H1 (cell line): ENCODE results near the gene FAM9B.

Experiments used
- POLR2A ChIP-seq, 2 experiments: IDR thresholded peaks; 1 replicate in 1 of 2; 2 replicates in 1 of 2; pipeline ENCODE4 v1.6.1; 2011; ENCODE audit warnings: low read depth in 2 of 2, low read length in 2 of 2, mild to moderate bottlenecking in 2 of 2; ENCODE audit errors: control extremely low read depth in 1 of 2
- TF ChIP-seq, protein P1 (sequence below), 3 experiments: IDR thresholded peaks; 1 replicate in 2 of 3; 2 replicates in 1 of 3; pipeline versions ENCODE4 v1.5.1 to v1.6.1; 2011; ENCODE audit warnings: low read length in 3 of 3, mild to moderate bottlenecking in 3 of 3, inconsistent platforms in 2 of 3, low read depth in 1 of 3, moderate library complexity in 1 of 3; ENCODE audit not compliant: insufficient read depth in 1 of 3; ENCODE audit errors: control extremely low read depth in 1 of 3

DNA sequence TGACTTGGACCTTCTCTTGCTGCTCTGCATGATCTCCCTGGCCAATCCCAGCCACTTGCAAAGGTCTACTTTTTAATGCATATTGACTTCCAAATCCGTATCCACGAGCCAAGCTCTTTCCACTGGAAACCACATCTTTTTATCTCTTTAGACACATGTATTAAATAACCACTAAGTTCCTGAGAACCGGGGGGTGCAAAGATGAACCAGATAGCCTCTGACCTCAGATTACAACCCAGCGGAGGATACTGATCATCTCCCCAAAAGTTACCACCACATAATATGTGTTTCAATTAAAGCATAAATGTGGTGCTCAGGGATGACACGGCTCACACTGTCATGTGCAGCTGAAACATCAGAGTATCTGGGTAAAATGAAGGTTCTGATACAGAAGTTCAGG is 40.4 kb upstream of the FAM9B start:
- TF ChIP-seq, protein P1, sequence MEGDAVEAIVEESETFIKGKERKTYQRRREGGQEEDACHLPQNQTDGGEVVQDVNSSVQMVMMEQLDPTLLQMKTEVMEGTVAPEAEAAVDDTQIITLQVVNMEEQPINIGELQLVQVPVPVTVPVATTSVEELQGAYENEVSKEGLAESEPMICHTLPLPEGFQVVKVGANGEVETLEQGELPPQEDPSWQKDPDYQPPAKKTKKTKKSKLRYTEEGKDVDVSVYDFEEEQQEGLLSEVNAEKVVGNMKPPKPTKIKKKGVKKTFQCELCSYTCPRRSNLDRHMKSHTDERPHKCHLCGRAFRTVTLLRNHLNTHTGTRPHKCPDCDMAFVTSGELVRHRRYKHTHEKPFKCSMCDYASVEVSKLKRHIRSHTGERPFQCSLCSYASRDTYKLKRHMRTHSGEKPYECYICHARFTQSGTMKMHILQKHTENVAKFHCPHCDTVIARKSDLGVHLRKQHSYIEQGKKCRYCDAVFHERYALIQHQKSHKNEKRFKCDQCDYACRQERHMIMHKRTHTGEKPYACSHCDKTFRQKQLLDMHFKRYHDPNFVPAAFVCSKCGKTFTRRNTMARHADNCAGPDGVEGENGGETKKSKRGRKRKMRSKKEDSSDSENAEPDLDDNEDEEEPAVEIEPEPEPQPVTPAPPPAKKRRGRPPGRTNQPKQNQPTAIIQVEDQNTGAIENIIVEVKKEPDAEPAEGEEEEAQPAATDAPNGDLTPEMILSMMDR (IDR thresholded peaks at IDR 0.05; ENCODE audit: control extremely low read depth in 1 of 3, insufficient read depth in 1 of 3, low read depth in 1 of 3, low read length in 3 of 3) = no peak
- no peak for TF ChIP-seq POLR2A (IDR thresholded peaks at IDR 0.05; ENCODE audit: control extremely low read depth in 1 of 2, low read depth in 2 of 2, low read length in 2 of 2)
